ENCODE measurements around the gene MACO1. TPM values are rescaled to one million over a fixed set of nuclear protein-coding genes. Genes with fewer than 3 reads are reported as not detected.

Gene MACO1
- total RNA-seq (2022; extraction: Qiagen RNA extraction) = 9.3 to 10.8 TPM (median 10.4 TPM) in 5 replicates

GRCh38 chr1:25430073-25430966 lies at the start of gene MACO1:
Gene MACO1, plus strand, starts transcription at chr1:25430897. Its CDS starts 202 bp downstream, at chr1:25431099.

GRCh38 chr1:25420715-25421114 lies 10.0 kb upstream of the MACO1 start, which contains the start of gene RHCE:
Gene RHCE, minus strand, starts transcription at chr1:25420825. Its CDS starts 39 bp downstream, at chr1:25420786.

GRCh38 chr1:25543425-25544242 lies 112.9 kb downstream of the MACO1 start, which contains the start of gene LDLRAP1:
Gene LDLRAP1, plus strand, starts transcription at chr1:25543606. Its CDS starts 93 bp downstream, at chr1:25543699.

Other genes with a start within 250 kb of the MACO1 start
- 36.0 to 47.9 TPM (median 36.2 TPM) in 5 replicates for gene SYF2, start 198.4 kb upstream of the MACO1 start, total RNA-seq (2022; extraction: Qiagen RNA extraction)
- gene RSRP1, start 183.4 kb upstream of the MACO1 start, total RNA-seq (2022; extraction: Qiagen RNA extraction) = 14.0 to 24.3 TPM (median 21.1 TPM) in 5 replicates
- gene RHD, start 158.4 kb upstream of the MACO1 start, total RNA-seq (2022; extraction: Qiagen RNA extraction) = not detected in 5 replicates
- 73.1 to 86.7 TPM (median 76.4 TPM) in 5 replicates for gene TMEM50A, start 92.6 kb upstream of the MACO1 start, total RNA-seq (2022; extraction: Qiagen RNA extraction)
- gene RHCE, start 10.1 kb upstream of the MACO1 start, total RNA-seq (2022; extraction: Qiagen RNA extraction) = 0.09 TPM in 1 of 5 replicates, not detected in the others
- gene LDLRAP1, start 112.7 kb downstream of the MACO1 start, total RNA-seq (2022; extraction: Qiagen RNA extraction) = 8.0 to 11.4 TPM (median 9.9 TPM) in 5 replicates
- gene MAN1C1, start 185.9 kb downstream of the MACO1 start, total RNA-seq (2022; extraction: Qiagen RNA extraction) = 0.65 to 0.97 TPM (median 0.92 TPM) in 5 replicates